Activated CD4-positive, alpha-beta T cell treated with anti-CD3 and anti-CD28 coated beads, Interleukin-2, amount 50 U/mL, for 1 hour (primary cell): ENCODE measurements around the gene HDX.
A peak's percentile ranks its signal among the peaks of the same experiment; 100 is the strongest.
"Not testable (repeated sequence)": the region's sequence is repeated elsewhere in the genome, so short reads cannot be mapped to it uniquely, and the experiment has no call there.

Experiments used
- DNase-seq: peaks from one replicate; pipeline ENCODE4 v3.0.0-alpha.2; 2020

Gene HDX

GRCh38 chrX:84501798-84502628 is at the start of gene HDX:
HDX (minus strand) TSS chrX:84502453; CDS start chrX:84475397, 27,056 bp downstream.
- DNase-seq, result peak; percentile 55

- DNase-seq, result not testable (repeated sequence)
Measured at GRCh38 chrX:84541315-84541714, 39.1 kb upstream of the HDX start.

- not testable (repeated sequence) for DNase-seq
Measured at GRCh38 chrX:84537627-84538026, 35.4 kb upstream of the HDX start.

- no peak for DNase-seq
Measured at GRCh38 chrX:84488426-84488825, 13.8 kb downstream of the HDX start.

- no peak for DNase-seq
Measured at GRCh38 chrX:84487365-84488353, 14.6 kb downstream of the HDX start.

- DNase-seq, result no peak
Measured at GRCh38 chrX:84479086-84479485, 23.2 kb downstream of the HDX start.

- DNase-seq, result no peak
Measured at GRCh38 chrX:84477114-84477513, 25.1 kb downstream of the HDX start.

GRCh38 chrX:84475596-84475995 is 26.7 kb downstream of the HDX start:
- no peak for DNase-seq

GRCh38 chrX:84475101-84475500 is 27.2 kb downstream of the HDX start:
- DNase-seq, result no peak

- DNase-seq, result no peak
Measured at GRCh38 chrX:84469226-84469625, 33.0 kb downstream of the HDX start.

GRCh38 chrX:84467898-84468297 is 34.4 kb downstream of the HDX start:
- no peak for DNase-seq

- DNase-seq, result no peak
Measured at GRCh38 chrX:84453351-84454246, 48.7 kb downstream of the HDX start.

GRCh38 chrX:84441143-84441542 is 61.1 kb downstream of the HDX start:
- DNase-seq, result no peak

- no peak for DNase-seq
Measured at GRCh38 chrX:84415140-84415539, 87.1 kb downstream of the HDX start.

GRCh38 chrX:84363663-84364062 is 138.6 kb downstream of the HDX start:
- no peak for DNase-seq

GRCh38 chrX:84363051-84363450 is 139.2 kb downstream of the HDX start:
- no peak for DNase-seq

- no peak for DNase-seq
Measured at GRCh38 chrX:84362184-84362838, 139.9 kb downstream of the HDX start.

GRCh38 chrX:84358271-84358670 is 144.0 kb downstream of the HDX start:
- no peak for DNase-seq

GRCh38 chrX:84357296-84357695 is 145.0 kb downstream of the HDX start:
- no peak for DNase-seq

GRCh38 chrX:84340968-84341367 is 161.3 kb downstream of the HDX start:
- no peak for DNase-seq

GRCh38 chrX:84339507-84340364 is 162.5 kb downstream of the HDX start:
- no peak for DNase-seq
